Measurements from ENCODE around the gene TRIM29.

The TRIM29 gene

GRCh38 chr11:120139316-120140069 lies 1.6 kb upstream of the TRIM29 start:
- no peak for DNase-seq (ENCODE audit: low read depth in 2 of 2)

- no peak for DNase-seq (ENCODE audit: low read depth in 2 of 2)
Observed at GRCh38 chr11:120137187-120137610, 714 bp downstream of the TRIM29 start.

- no peak for DNase-seq (ENCODE audit: low read depth in 2 of 2)
Observed at GRCh38 chr11:120136356-120136755, 1.6 kb downstream of the TRIM29 start.

- no peak for DNase-seq (ENCODE audit: low read depth in 2 of 2)
Observed at GRCh38 chr11:120135838-120136237, 2.1 kb downstream of the TRIM29 start.

GRCh38 chr11:120134931-120135228 lies 3.0 kb downstream of the TRIM29 start:
- DNase-seq (ENCODE audit: low read depth in 2 of 2): no peak

GRCh38 chr11:120134106-120134930 lies 3.6 kb downstream of the TRIM29 start:
- DNase-seq (ENCODE audit: low read depth in 2 of 2): no peak

- DNase-seq (ENCODE audit: low read depth in 2 of 2): no peak
Observed at GRCh38 chr11:120133216-120134105, 4.5 kb downstream of the TRIM29 start.

- DNase-seq (ENCODE audit: low read depth in 2 of 2): no peak
Observed at GRCh38 chr11:120132645-120133185, 5.2 kb downstream of the TRIM29 start.

GRCh38 chr11:120131941-120132644 lies 5.8 kb downstream of the TRIM29 start:
- no peak for DNase-seq (ENCODE audit: low read depth in 2 of 2)

GRCh38 chr11:120130991-120131760 lies 6.7 kb downstream of the TRIM29 start:
- DNase-seq (ENCODE audit: low read depth in 2 of 2): no peak

GRCh38 chr11:120130176-120130980 lies 7.5 kb downstream of the TRIM29 start:
- DNase-seq (ENCODE audit: low read depth in 2 of 2): no peak

GRCh38 chr11:120129570-120129969 lies 8.3 kb downstream of the TRIM29 start:
- no peak for DNase-seq (ENCODE audit: low read depth in 2 of 2)

GRCh38 chr11:120128392-120129119 lies 9.4 kb downstream of the TRIM29 start:
- DNase-seq (ENCODE audit: low read depth in 2 of 2): no peak

GRCh38 chr11:120127236-120127635 lies 10.7 kb downstream of the TRIM29 start:
- no peak for DNase-seq (ENCODE audit: low read depth in 2 of 2)

- DNase-seq (ENCODE audit: low read depth in 2 of 2): no peak
Observed at GRCh38 chr11:120126620-120127019, 11.3 kb downstream of the TRIM29 start.

- no peak for DNase-seq (ENCODE audit: low read depth in 2 of 2)
Observed at GRCh38 chr11:120125509-120125908, 12.4 kb downstream of the TRIM29 start.

GRCh38 chr11:120125024-120125423 lies 12.9 kb downstream of the TRIM29 start:
- no peak for DNase-seq (ENCODE audit: low read depth in 2 of 2)

- DNase-seq (ENCODE audit: low read depth in 2 of 2): no peak
Observed at GRCh38 chr11:120124355-120124754, 13.6 kb downstream of the TRIM29 start.

- no peak for DNase-seq (ENCODE audit: low read depth in 2 of 2)
Observed at GRCh38 chr11:120123946-120124345, 14.0 kb downstream of the TRIM29 start.
